Measurements from ENCODE around the gene SCAMP4. TPM values are rescaled to one million over a fixed set of nuclear protein-coding genes. Genes with fewer than 3 reads are reported as not detected.

The SCAMP4 gene
- polyA plus RNA-seq, 4 donors = 44.6 to 97.3 (median 66.7) TPM

DNA sequence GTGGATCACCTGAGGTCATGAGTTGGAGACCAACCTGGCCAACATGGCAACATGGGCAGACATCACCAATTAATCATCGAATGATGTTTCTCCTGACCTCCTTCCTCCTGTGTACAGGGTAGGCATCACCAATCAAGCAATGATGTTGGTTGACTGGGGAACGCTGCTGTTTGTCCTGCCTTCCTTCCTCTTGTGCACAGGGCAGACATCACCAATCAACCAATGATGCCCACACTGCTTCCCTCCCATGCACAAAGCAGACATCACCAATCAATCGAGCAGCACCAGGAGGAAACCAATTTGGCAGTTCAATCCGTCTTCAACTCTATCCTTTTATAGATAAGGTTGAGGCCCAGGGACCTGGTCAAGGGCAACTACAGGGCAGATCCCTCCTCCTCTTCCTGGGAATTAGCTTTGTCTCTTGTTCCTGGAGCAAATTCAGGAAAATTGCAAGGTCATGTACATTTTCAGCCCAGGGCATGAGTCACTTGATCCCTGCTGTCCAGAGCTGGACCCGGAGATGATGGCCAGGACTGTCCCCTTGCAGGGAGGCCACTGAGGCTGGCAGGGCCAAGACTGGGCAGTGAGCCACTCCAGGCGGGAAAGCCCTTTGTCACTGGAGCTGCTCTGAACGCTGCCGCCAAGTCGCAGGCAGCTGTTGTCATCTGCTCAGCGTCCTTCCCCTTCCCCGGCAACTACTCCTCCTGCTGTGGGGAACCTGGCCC is 30.4 kb downstream of the SCAMP4 start:
- DNase-seq (ENCODE audit: low read depth in 4 of 4, low spot score in 3 of 4) = no peak

DNA sequence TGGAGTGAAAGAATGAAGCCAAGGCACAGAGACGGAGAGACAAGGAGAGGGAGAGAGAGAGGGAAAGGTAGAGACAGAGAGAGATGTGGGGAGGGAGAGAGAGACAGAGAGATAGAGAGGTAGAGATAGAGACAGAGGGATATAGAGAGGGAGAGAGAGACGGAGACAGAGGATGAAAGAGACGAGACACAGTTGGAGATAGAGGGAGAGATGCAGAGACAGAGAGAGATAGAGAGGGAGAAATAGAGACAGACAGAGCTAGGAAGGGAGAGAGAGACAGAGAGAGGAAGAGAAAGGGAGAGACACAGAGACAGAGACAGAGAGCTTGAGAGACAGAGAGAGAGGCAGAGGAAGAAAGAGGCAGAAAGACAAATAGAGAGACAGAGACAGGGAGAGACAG is 31.2 kb downstream of the SCAMP4 start:
- DNase-seq (ENCODE audit: low read depth in 4 of 4, low spot score in 3 of 4) = no peak

DNA sequence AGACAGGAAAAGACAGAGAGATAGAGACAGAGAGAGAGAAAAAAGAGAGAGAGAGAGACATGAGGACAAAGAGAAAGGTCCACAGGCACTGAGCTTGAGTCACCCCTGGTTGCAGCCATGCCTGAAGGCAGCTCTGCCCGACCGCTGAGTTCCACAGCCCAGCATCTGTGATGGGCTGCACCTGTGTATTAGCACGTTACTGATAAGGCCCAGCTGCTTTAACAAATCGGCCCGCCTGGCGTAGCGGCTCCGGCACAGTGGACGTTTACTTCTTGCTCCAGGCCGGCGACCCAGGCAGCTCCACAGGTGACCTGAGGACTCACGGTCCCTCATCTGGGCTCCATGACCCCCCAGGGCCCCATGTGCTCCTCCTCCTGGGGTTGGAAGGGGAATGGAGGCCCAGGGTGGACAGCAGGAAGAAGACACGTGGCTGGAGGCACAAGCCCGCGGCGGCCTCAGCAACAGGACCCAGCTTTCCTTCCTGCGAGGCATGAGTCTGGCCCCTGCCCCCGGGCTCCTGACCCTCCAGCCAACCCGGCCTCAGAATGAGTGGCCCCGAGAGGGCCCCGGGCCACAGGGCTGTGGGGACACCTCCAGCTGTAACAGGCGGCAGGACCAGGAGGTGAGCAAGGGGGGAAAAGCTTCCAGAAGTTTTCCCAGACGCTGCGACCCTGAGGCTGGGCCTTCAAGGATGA is 31.9 kb downstream of the SCAMP4 start:
- no peak for DNase-seq (ENCODE audit: low read depth in 4 of 4, low spot score in 3 of 4)

DNA sequence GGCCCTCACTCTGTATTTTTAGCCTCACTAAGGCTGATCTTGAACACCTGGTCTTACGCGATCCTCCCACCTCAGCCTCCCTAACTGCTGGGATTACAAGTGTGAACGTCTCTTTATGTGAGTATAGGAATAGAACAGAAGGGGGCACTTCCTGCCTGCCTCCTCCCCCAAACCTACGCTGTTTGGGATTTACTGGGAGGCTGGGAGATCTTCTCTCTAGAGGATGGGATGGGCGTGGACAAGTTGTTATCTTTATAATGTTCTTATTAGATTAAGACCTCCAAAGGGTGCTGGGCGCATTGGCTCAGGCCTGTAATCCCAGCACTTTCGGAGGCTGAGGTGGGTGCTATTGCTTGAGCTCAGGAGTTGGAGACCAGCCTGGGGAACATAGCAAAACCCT is 32.9 kb downstream of the SCAMP4 start:
- DNase-seq (ENCODE audit: low read depth in 4 of 4, low spot score in 3 of 4) = no peak

DNA sequence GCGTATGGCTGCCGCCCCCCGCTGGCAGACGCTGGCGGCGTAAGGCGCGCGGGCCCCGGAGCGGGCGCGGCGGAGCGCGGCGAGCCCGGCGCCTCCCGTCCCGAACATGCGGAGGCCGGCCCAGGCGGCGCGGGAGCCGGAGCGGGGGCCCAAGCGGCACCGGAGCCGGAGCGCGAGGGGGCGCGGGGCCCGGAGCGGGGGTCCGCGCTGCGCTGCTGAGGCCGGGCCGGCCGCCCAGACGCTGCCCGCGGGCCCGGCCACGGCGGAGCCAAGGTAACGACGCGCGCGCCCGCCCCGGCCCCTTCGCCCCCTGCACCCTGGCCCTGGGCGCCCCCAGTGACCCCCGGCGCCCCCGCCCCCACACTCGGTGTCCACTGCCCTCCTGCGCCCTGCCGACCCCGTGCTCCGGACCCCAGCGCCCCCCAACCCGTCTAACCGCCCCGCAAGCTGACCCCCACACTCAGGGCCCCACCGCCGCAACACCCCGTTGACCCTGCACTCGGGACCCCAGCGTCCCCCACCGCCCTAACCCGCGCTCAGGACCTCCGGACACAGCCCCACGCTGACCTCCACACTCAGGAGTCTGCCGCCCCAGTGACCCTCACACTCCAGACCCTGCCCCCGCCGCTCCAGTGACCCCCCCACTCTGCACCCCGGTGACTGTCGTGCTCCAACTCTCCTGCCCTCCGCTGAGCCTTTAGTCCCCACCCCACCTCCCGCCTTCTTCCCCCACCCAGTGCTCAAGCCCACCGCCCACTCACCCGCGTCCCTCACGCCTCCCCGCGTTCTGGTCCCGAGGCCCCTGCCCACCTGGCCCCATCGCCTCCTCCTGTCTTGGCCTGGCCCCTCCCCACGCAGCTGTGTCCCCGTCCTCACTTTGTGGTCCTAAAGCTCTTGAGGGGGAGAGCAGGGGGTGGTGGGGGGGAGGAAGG is 36.2 kb downstream of the SCAMP4 start, which contains the start of gene CSNK1G2:
Gene CSNK1G2, plus strand, starts transcription at position 27 of the 932 bp plus-strand sequence. CDS start 28,601 bp downstream, outside the sequence.
- peak in 1 of 4 donors; percentile 68 for DNase-seq (ENCODE audit: low read depth in 4 of 4, low spot score in 3 of 4)

DNA sequence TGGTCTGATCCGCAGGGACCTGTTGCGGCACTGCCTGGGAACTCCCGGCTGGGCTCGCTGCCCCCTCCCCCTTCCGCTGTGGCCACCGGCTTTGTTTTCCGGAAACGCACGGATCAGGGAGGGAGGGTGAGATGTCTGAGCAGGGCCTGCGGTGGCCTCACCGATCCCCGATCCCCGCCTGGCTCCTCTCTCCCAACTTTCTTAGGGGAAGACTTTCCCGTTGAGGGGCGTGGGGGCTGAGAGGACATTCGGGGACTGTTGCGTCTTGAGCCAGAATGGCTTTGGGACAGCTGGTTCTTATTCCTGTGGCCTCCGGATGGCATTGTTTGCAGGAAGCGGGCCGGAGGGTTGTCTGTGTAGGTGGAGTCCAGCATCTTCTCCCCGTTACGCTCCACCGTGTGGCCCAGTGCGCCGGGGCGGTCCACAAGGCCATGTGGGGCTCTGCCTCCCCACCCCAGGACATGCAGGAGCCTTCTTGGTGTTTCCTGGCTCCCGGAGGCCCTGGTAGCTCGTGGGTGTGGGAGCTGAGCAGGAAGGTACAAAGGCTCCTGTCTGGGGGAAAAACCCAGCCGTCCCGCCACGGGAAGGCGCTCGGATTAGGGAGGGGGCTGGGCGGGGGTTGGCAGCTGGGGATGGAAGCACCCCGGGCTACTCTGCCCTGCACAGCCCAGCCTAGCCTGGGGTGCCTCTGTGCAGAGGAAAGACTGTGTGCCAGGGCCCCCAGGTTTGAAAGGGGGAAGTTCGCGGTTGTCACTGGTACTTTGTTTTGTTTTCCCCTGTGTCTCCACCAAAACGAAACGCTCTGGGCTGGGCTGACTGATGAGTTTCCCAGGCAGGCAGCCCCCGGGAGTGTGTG is 37.1 kb downstream of the SCAMP4 start:
- peak in 2 of 4 donors; percentile 48 to 62 for DNase-seq (ENCODE audit: low read depth in 4 of 4, low spot score in 3 of 4)

DNA sequence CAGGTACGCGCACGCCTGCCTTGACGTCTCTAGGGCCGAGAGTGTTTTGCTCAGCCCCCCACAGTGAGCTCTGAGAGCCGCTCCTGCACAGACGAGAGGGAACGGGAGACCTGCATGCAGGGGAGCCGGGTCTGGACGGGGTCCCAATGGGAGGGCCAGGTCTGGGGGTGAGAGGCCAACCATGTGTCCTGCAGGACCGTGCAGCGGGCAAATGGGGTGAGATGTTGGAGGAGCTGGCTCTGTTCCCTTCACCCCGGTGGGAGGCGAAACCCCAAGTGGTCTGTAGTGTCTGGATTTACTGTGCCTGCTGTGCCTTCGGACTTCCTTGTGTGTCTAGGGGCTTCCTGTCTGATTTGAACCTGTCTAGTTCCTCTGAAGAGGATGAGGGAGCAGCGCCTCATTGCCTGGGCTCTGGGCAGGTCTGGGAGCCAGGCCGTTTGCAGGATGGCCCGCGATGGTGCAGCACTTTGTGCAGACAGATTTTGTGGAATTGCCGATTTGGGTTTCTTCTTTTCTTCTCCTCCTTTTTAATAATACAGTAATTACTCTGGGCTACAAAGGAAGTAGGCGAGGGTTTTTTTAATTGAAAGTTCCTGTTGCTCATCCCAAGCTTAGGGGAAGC is 37.8 kb downstream of the SCAMP4 start:
- no peak for DNase-seq (ENCODE audit: low read depth in 4 of 4, low spot score in 3 of 4)

DNA sequence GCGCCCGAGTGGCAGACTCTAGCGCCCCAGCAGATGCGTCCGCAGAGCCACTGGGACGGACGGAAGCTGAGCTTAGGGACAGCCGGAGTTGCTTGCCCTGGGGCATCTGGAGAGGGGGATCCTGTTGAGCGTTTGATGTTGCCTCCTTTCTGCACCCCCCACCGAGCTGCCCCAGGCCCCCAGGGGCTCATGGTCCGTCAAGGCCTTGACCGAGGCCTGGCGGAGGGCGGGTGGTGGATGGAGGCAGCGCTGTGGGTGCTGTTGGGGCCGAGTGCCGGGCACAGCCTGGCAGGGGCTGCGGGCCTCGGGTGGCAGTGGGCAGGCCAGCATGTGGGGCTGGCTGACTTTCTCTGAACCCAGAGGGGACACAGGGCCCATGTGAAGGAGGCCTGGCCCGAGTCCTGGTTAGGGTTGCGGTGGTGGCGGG is 38.5 kb downstream of the SCAMP4 start:
- DNase-seq (ENCODE audit: low read depth in 4 of 4, low spot score in 3 of 4) = no peak

DNA sequence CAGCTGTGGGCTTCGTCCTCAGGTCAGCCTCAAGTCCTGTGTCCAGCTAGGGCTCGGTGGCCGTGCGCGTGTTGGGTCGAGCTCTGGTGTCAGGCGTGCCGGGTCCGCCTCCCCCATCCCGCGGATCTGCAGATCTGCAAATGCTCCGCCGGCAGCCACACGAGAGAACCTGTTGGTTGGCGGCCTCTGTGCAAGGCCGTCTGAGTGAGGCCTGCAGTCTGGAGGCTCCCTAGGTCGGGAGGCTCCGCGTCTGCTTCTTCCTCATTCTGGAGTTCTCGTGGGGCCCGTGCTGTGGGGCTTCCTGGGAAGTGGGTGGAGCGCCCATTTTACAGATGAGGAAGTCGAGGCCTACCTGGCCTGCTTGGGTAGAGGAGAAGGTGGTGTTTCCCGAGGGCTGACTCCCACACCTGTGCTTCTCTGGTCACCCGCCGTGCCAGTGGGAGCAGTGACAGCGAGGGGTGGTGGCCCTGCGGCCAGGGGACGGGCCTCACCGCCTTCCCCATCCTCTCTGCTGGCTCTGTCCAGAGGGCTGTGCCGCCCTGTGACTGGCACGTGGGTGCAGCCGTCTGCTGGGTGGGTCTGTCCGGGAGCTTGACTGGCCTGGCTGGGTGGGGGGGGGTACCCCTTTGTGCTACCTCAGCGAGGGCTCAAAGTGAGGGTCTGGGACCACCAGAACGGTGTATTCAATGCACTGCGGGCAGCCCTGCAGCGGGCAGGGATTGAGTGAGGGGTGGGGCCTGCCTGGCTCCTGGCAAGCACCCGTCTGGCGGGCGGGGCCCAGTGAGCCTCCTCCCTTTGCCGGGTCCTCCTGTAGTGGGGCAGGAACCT is 39.1 kb downstream of the SCAMP4 start:
- no peak for DNase-seq (ENCODE audit: low read depth in 4 of 4, low spot score in 3 of 4)

DNA sequence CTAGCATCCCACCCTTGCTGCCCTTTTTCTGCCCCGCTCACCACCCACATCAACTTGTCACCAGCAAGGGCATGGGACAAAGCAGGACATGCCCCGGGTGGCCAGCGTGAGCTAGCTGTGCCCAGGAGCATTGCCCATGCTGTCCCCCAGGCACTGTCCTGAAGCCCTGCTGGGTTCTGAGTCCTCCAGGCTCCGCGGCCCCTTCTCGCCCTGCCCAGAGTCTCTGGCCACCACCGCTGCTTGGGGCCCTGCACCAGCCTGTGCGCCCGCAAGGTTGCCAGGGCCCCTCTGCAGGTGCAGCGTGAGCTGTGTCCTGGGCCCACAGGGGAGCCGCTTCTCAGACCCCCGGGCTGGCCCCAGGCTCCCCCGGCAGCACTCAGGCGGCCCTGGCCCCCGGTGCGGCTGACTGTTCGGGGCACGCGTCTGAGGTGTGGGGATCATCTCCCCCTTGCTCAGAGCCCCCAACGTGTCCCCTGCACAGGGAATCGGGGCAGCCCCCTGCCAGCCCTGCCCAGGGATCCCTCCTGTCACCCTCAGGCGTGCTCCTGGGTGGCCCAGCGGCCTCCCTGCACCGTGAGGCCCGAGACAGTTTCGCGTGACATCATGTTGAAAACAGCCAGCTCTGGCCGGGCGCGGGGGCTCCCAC is 39.8 kb downstream of the SCAMP4 start:
- no peak for DNase-seq (ENCODE audit: low read depth in 4 of 4, low spot score in 3 of 4)

DNA sequence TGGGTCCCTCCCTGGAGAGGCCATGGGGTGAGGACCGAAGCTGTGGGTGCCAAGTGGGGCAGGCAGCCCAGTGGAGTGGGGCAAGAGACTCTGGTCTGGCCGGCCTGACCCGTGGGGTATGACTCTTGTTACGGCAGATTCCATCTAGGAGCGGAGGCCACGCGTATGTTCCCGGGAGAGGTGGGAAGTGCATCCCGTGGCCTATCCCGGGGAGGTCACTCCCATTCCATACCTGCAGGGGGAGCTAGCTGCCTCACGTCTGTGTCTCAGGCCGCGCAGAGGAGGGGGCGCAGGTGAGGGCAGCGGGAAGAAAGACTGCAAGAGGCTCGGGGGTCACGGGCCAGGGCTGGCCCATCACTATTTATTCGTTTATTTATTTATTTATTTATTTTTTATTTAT is 40.7 kb downstream of the SCAMP4 start:
- no peak for DNase-seq (ENCODE audit: low read depth in 4 of 4, low spot score in 3 of 4)

DNA sequence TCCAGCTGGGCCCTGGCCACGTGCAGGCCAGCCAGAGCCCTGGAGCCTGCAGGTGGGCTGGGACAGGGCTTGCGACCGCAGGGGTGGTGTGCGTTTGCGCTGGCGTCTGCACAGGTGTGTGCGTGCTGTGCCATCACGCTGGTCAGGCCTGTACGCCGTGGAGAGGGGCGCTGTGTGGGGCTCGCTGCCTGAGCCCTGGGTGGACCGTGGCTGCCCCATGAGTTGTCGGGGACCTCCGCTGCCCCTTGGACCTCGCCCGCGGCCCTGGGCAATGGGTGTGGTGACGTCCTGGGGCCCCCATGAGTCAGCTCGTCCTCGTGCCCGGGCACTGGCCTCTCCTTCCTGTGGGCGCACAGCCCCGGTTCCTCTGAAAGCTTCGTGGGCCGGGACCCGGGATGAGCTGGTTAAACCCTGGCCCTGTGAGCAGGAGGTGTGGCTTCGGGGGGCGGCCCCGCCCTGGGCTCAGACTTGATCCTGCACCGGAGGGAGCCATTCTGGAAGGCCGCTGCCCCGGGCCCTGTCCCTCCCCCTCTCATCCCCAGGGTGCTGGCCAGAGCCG is 42.5 kb downstream of the SCAMP4 start:
- no peak for DNase-seq (ENCODE audit: low read depth in 4 of 4, low spot score in 3 of 4)

DNA sequence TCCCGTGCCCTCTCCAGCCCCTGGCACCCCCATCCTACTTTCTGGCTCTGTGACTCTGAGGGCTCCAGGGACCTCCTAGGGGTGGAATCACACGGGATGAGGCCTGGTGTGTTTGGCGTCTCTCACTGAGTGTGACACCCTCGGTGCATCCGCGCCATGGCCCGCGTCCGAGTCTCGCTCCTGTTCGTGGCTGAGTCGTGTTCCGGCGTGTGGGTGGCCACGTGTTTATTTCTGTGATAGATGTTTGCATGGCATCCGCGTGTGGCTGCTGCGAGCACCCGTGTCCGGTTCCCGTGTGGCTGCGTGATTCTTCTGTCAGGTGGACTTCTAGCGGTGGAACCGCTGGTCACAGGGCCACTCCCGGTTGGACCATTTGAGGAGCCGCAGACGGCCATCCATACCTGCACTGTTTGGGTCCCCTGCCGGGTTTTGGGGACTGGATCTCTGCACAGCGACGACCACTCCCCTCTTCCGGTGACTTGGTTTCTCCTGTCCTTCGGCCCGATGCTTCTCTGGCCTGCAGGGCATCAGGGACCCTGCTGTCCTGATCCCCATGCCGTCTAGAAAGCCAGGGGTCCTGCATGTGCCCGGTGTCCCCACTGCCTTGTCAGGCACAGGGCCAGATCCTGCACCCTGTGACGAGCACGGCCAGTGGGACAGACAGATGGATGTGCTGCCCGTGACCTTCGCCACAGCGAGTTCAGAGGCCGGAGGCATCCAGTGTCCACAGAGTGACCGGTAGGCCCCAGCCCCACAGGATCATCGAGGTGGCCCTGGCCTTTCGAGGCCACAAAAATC is 44.3 kb downstream of the SCAMP4 start:
- no peak for DNase-seq (ENCODE audit: low read depth in 4 of 4, low spot score in 3 of 4)

DNA sequence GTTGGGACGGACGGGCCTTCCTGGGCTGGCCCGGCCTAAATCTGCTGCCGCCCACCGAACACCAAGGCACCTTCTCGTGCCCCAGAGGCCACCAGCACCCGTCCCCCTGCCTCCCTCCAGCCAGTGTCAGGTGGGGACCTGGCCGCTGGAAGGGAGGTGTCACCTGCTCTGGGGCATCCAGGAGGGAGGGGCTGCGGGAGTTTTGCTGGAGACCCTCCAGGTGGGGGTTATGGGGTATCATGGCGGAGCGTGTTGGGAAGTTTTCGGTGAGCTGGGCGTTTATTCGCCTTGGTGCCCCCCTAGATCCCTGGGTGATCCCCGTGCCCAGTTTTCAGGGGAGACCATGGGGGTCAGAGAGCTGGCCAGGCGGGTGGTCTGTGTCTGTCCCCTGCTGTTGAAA is 45.4 kb downstream of the SCAMP4 start:
- DNase-seq (ENCODE audit: low read depth in 4 of 4, low spot score in 3 of 4) = no peak

DNA sequence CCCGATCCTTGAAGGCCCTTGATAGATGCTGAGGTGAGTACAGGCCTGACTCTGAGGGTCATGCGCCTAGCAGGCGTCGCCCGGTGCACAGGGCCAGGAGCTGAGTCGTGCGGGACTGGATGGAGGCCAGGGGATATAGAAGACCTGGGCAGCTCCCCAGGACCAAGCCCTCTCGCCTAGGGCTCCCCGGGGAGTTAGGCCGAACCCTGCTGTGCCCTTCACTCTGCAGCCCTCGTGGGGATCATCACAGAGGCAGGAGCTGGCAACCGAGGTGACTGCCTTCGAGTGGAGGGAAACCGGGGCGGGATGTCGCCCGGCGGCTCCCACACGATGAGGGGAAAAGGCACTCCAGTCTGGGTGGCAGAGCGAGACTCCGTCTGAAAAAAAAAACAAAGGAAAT is 47.4 kb downstream of the SCAMP4 start:
- no peak for DNase-seq (ENCODE audit: low read depth in 4 of 4, low spot score in 3 of 4)

DNA sequence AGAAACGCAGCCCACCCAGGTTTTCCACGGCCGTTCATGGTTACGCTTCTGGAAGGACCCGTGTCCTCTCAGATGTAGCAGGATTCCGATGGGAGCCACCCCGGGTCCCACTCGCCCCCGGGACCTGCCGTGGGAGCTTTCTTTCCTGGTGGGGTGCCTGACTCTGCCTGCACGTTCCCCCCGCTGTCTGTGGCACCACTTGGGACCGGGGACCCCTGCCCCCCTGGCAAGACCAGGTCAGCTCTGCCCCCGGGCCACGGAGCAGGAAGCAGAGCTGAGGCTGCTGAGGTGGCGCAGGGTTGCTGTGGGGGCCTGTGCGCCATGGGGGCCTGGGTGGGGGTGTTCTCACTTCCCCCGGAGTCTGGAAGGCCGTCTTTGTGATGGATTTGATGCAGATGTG is 47.8 kb downstream of the SCAMP4 start:
- DNase-seq (ENCODE audit: low read depth in 4 of 4, low spot score in 3 of 4) = no peak

DNA sequence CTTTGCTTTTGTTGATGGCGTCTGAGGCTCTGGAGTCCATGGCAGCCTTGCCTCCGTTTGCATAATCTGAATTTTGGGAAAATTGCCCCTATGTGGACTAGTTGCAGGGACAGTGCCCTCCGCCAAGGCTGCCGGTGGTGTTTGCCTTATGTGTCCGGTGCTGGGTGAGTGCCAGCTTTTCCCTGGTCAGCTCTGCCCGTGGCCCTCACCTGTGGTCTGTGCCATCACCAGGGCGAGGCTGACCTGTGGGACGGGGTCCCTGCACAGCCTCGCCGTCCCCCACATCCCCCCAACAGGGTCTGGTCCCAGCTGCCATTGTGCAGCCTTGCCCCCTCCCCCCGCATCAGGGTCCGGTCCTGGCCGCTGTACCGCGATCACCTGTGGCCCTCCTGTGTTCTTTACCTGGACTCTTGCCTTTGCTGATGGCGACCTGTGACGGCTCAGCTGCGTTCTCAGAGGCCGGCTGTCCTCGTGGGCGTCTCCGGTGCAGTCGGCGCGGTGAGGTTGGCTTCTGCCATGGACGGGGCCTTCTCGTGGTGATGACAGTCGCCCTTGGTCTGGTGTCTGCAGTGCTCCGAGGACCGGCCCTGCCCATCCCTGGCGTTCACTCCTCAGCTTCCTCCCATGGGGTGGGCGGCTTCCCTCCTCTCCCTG is 48.4 kb downstream of the SCAMP4 start:
- no peak for DNase-seq (ENCODE audit: low read depth in 4 of 4, low spot score in 3 of 4)

Measured in left renal pelvis (tissue), 4 donors.